HG03196 (cell line): Measurements from ENCODE around the gene ANXA8.
A peak's percentile ranks its signal among the peaks of the same experiment; 100 is the strongest.
"Not testable (repeated sequence)": the region's sequence is repeated elsewhere in the genome, so short reads cannot be mapped to it uniquely, and the experiment has no call there.

ENCODE experiments used
- ATAC-seq: cut with Tn5 transposase; IDR thresholded peaks from one replicate; pipeline ENCODE4 v1.9.1; 2021; ENCODE audit not compliant: unreplicated experiment

The ANXA8 gene

GRCh38 chr10:47483923-47484322, at the start of gene ANXA8:
Gene ANXA8 (minus strand): TSS chr10:47484115. CDS start chr10:47483933, 182 bp downstream.
- not testable (repeated sequence) for ATAC-seq

GRCh38 chr10:47523475-47523874, 39.6 kb upstream of the ANXA8 start, which contains the start of gene AGAP9:
Gene AGAP9 (minus strand): TSS chr10:47523638. CDS start chr10:47523526, 112 bp downstream.
- not testable (repeated sequence) for ATAC-seq

- ATAC-seq = not testable (repeated sequence)
Observed at GRCh38 chr10:47502313-47502712, 18.4 kb upstream of the ANXA8 start.

- ATAC-seq = not testable (repeated sequence)
Observed at GRCh38 chr10:47494226-47494625, 10.3 kb upstream of the ANXA8 start.

- ATAC-seq = not testable (repeated sequence)
Observed at GRCh38 chr10:47491600-47491999, 7.7 kb upstream of the ANXA8 start, which contains the start of gene FAM25G. Gene FAM25G (minus strand): TSS chr10:47491700. CDS start chr10:47491674, 26 bp downstream.

GRCh38 chr10:47489630-47490029, 5.7 kb upstream of the ANXA8 start:
- not testable (repeated sequence) for ATAC-seq

GRCh38 chr10:47485943-47486342, 2.0 kb upstream of the ANXA8 start:
- not testable (repeated sequence) for ATAC-seq

GRCh38 chr10:47484786-47485185, 871 bp upstream of the ANXA8 start:
- not testable (repeated sequence) for ATAC-seq

GRCh38 chr10:47482367-47482766, 1.5 kb downstream of the ANXA8 start:
- not testable (repeated sequence) for ATAC-seq

- not testable (repeated sequence) for ATAC-seq
Observed at GRCh38 chr10:47481768-47482181, 2.1 kb downstream of the ANXA8 start.

GRCh38 chr10:47481182-47481766, 2.6 kb downstream of the ANXA8 start:
- ATAC-seq = not testable (repeated sequence)

- not testable (repeated sequence) for ATAC-seq
Observed at GRCh38 chr10:47480133-47480532, 3.8 kb downstream of the ANXA8 start.

GRCh38 chr10:47478114-47478513, 5.8 kb downstream of the ANXA8 start:
- ATAC-seq = not testable (repeated sequence)

GRCh38 chr10:47477078-47477477, 6.8 kb downstream of the ANXA8 start:
- ATAC-seq = not testable (repeated sequence)

GRCh38 chr10:47475101-47475500, 8.8 kb downstream of the ANXA8 start:
- not testable (repeated sequence) for ATAC-seq

- not testable (repeated sequence) for ATAC-seq
Observed at GRCh38 chr10:47473516-47473915, 10.4 kb downstream of the ANXA8 start.

GRCh38 chr10:47472647-47473046, 11.3 kb downstream of the ANXA8 start:
- peak; percentile 56 for ATAC-seq

- ATAC-seq = not testable (repeated sequence)
Observed at GRCh38 chr10:47472072-47472471, 11.8 kb downstream of the ANXA8 start.

- ATAC-seq = not testable (repeated sequence)
Observed at GRCh38 chr10:47468731-47469528, 15.0 kb downstream of the ANXA8 start.

- not testable (repeated sequence) for ATAC-seq
Observed at GRCh38 chr10:47467957-47468356, 16.0 kb downstream of the ANXA8 start.

GRCh38 chr10:47467458-47467857, 16.5 kb downstream of the ANXA8 start:
- not testable (repeated sequence) for ATAC-seq
